Activated CD4-positive, CD25-positive, alpha-beta regulatory T cell treated with anti-CD3 and anti-CD28 coated beads, Interleukin-2, amount 50 U/mL, for 72 hours (primary cell): ENCODE results near the gene KIRREL3.

Experiments used
- DNase-seq: peaks from one replicate; pipeline ENCODE4 v3.0.0; 2021

Gene KIRREL3

GRCh38 chr11:126522606-126523005 lies 478.0 kb downstream of the KIRREL3 start:
- no peak for DNase-seq

GRCh38 chr11:126522152-126522551 lies 478.4 kb downstream of the KIRREL3 start:
- DNase-seq = no peak

- DNase-seq = no peak
Observed at GRCh38 chr11:126521196-126521595, 479.4 kb downstream of the KIRREL3 start.

- no peak for DNase-seq
Observed at GRCh38 chr11:126519764-126520734, 480.5 kb downstream of the KIRREL3 start.

GRCh38 chr11:126518972-126519690 lies 481.4 kb downstream of the KIRREL3 start:
- no peak for DNase-seq

- no peak for DNase-seq
Observed at GRCh38 chr11:126518071-126518971, 482.2 kb downstream of the KIRREL3 start.

GRCh38 chr11:126515501-126515900 lies 485.1 kb downstream of the KIRREL3 start:
- no peak for DNase-seq

GRCh38 chr11:126514061-126514693 lies 486.4 kb downstream of the KIRREL3 start:
- no peak for DNase-seq

- no peak for DNase-seq
Observed at GRCh38 chr11:126512741-126513715, 487.5 kb downstream of the KIRREL3 start.

- no peak for DNase-seq
Observed at GRCh38 chr11:126512251-126512650, 488.3 kb downstream of the KIRREL3 start.

GRCh38 chr11:126511475-126512115 lies 489.0 kb downstream of the KIRREL3 start:
- no peak for DNase-seq

GRCh38 chr11:126510621-126511370 lies 489.8 kb downstream of the KIRREL3 start:
- DNase-seq = no peak

GRCh38 chr11:126507646-126508045 lies 492.9 kb downstream of the KIRREL3 start:
- no peak for DNase-seq

GRCh38 chr11:126506789-126507188 lies 493.8 kb downstream of the KIRREL3 start:
- DNase-seq = no peak

- DNase-seq = no peak
Observed at GRCh38 chr11:126502982-126503381, 497.6 kb downstream of the KIRREL3 start.

- no peak for DNase-seq
Observed at GRCh38 chr11:126502159-126502558, 498.4 kb downstream of the KIRREL3 start.

- no peak for DNase-seq
Observed at GRCh38 chr11:126501641-126502040, 498.9 kb downstream of the KIRREL3 start.

- DNase-seq = no peak
Observed at GRCh38 chr11:126500981-126501380, 499.6 kb downstream of the KIRREL3 start.

- DNase-seq = no peak
Observed at GRCh38 chr11:126499131-126499752, 501.3 kb downstream of the KIRREL3 start.
